Fibroblast of lung (primary cell): ENCODE data around the gene RAB31. TPM values are rescaled to one million over a fixed set of nuclear protein-coding genes. Genes with fewer than 3 reads are reported as not detected.

ENCODE experiments used
- DNase-seq, 2 donors: peaks; one replicate each; pipeline versions ENCODE4 v3.0.0 to v3.0.0-alpha.2; 2010; ENCODE audit warnings: low read depth in 2 of 2
- H2AFZ ChIP-seq: 2 replicates; pipeline ENCODE4 v1.5.1; 2012; ENCODE audit warnings: low read length, control low read depth, inconsistent platforms
- H3K27ac ChIP-seq: 2 replicates; pipeline ENCODE4 v1.5.1; 2011; ENCODE audit warnings: low read length, control low read depth; ENCODE audit not compliant: insufficient read depth
- H3K27me3 ChIP-seq: 2 replicates; pipeline ENCODE4 v1.5.1; 2011; ENCODE audit warnings: mild to moderate bottlenecking, low read length; ENCODE audit not compliant: control insufficient read depth, insufficient read depth
- H3K36me3 ChIP-seq: 2 replicates; pipeline ENCODE4 v1.5.1; 2011; ENCODE audit warnings: low read length; ENCODE audit not compliant: control insufficient read depth, insufficient read depth
- H3K4me1 ChIP-seq: 2 replicates; pipeline ENCODE4 v1.5.1; 2011; ENCODE audit warnings: low read length; ENCODE audit not compliant: control insufficient read depth, insufficient read depth; ENCODE audit errors: extremely low read depth
- H3K4me2 ChIP-seq: 2 replicates; pipeline ENCODE4 v1.5.1; 2011; ENCODE audit warnings: low read length, control low read depth; ENCODE audit not compliant: insufficient read depth; ENCODE audit errors: extremely low read depth
- H3K4me3 ChIP-seq, 4 experiments: fragments of 200-600 bp in 1 of 4; sonication (generic) in 1 of 4; replicated peaks in 1 of 4; 2 replicates each; pipeline ENCODE4 v1.5.1; 2011 to 2016; ENCODE audit warnings: low read length in 4 of 4, low read depth in 3 of 4, mild to moderate bottlenecking in 3 of 4, control low read depth in 2 of 4, inconsistent platforms in 1 of 4, mixed read lengths in 1 of 4; ENCODE audit not compliant: insufficient read depth in 1 of 4; ENCODE audit errors: control extremely low read depth in 1 of 4
- H3K79me2 ChIP-seq: 2 replicates; pipeline ENCODE4 v1.5.1; 2012; ENCODE audit warnings: mild to moderate bottlenecking, low read length, inconsistent platforms; ENCODE audit not compliant: control insufficient read depth, insufficient read depth
- H3K9ac ChIP-seq: 2 replicates; pipeline ENCODE4 v1.5.1; 2011; ENCODE audit warnings: mild to moderate bottlenecking, low read length, control low read depth; ENCODE audit not compliant: insufficient read depth
- H3K9me3 ChIP-seq: 2 replicates; pipeline ENCODE4 v1.5.1; 2012; ENCODE audit warnings: low read depth, low read length; ENCODE audit not compliant: control insufficient read depth, insufficient read depth
- H4K20me1 ChIP-seq: 2 replicates; pipeline ENCODE4 v1.5.1; 2011; ENCODE audit warnings: low read length; ENCODE audit not compliant: control insufficient read depth, insufficient read depth; ENCODE audit errors: extremely low read depth
- EZH2 ChIP-seq: IDR thresholded peaks from 2 replicates; pipeline ENCODE4 v1.5.1; 2012; ENCODE audit warnings: low read length, control low read depth, mild to moderate bottlenecking; ENCODE audit errors: missing control alignments
- polyA plus RNA-seq, 2 donors: library from polyadenylated mRNA; depleted of rRNA in 1 of 2; stranded (reverse) in 1 of 2; unstranded in 1 of 2; fragments of >200 nt; gene quantifications; 2 replicates each; pipeline ENCODE4 v1.2.1, GENCODE V29; 2011 to 2012; ENCODE audit warnings: missing spikeins in 1 of 2
- total RNA-seq: library from RNA; depleted of rRNA; stranded (reverse); fragments of >200 nt; gene quantifications from 2 replicates; pipeline ENCODE4 v1.2.1, GENCODE V29; 2014
- TF ChIP-seq, protein P1 (sequence below), 2 donors: IDR thresholded peaks in 1 of 2; conservative IDR thresholded peaks in 1 of 2; 1 replicate in 1 of 2; 2 replicates in 1 of 2; pipeline ENCODE4 v1.5.1; 2011 to 2012; ENCODE audit warnings: low read length in 2 of 2, control low read depth in 1 of 2, inconsistent platforms in 1 of 2, low read depth in 1 of 2, mild to moderate bottlenecking in 1 of 2

Gene RAB31
- total and polyA plus RNA-seq, 2 donors (not counting 1 experiment from before 2014, with no cell fraction given): 29.6 to 47.1 TPM

DNA sequence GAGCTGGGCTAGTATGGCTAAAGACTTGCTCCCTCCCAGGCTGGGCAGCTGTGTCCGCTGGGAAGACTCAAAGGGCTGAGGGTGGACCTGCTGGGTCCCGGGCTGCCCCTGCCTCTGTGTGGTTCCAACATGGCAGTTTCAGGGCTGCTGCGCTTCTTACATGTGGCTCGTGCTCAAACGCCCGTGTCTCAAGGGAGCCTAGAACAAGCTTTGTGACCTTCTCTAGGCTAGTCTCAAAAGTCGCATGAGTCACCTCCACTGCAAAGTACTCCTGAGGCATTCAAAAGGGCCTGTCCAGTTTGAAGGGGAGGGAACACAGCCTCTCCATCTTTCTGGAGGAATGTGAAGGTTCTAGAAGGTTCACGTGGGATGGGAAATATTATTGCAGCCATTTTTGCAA is 44.7 kb upstream of the RAB31 start:
- no peaks in the 10 kb centered on the region for H4K20me1 ChIP-seq
- H3K9ac ChIP-seq: no peak overlapping the region
- no peak overlapping the region for H2AFZ ChIP-seq
- H3K4me3 ChIP-seq: no peak overlapping the region
- no peak overlapping the region for H3K27ac ChIP-seq
- H3K36me3 ChIP-seq: no peaks in the 10 kb centered on the region
- H3K9me3 ChIP-seq: no peaks in the 10 kb centered on the region
- H3K79me2 ChIP-seq: no peaks in the 10 kb centered on the region
- no peak for TF ChIP-seq EZH2
- TF ChIP-seq, protein P1, sequence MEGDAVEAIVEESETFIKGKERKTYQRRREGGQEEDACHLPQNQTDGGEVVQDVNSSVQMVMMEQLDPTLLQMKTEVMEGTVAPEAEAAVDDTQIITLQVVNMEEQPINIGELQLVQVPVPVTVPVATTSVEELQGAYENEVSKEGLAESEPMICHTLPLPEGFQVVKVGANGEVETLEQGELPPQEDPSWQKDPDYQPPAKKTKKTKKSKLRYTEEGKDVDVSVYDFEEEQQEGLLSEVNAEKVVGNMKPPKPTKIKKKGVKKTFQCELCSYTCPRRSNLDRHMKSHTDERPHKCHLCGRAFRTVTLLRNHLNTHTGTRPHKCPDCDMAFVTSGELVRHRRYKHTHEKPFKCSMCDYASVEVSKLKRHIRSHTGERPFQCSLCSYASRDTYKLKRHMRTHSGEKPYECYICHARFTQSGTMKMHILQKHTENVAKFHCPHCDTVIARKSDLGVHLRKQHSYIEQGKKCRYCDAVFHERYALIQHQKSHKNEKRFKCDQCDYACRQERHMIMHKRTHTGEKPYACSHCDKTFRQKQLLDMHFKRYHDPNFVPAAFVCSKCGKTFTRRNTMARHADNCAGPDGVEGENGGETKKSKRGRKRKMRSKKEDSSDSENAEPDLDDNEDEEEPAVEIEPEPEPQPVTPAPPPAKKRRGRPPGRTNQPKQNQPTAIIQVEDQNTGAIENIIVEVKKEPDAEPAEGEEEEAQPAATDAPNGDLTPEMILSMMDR (conservative IDR thresholded peaks at IDR 0.05 in 1 of 2, IDR thresholded peaks at IDR 0.05 in 1 of 2; ENCODE audit: low read depth in 1 of 2, low read length in 2 of 2): no peak
- H3K4me2 ChIP-seq: no peak overlapping the region
- H3K4me1 ChIP-seq: no peaks in the 10 kb centered on the region
- no peak for DNase-seq
- no peaks in the 10 kb centered on the region for H3K27me3 ChIP-seq

DNA sequence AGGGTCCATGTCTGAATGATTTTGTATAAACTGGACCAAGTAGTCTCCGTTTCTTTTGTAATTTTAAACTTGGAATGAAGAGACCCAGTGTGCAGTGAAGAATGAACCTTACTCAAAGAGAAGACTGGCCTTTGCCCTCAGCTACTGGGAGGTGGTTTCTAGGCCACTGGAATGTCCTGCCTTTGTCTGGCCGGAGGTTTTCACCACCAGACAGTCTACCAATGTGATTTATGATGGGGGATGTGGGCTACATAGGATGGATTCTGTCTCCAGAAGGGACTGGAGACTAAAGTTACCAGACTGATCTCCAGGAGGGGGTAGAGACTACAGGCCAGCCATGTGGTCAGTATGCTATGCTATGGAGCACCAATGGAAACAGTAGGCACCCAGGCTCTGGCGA is 42.8 kb upstream of the RAB31 start:
- H4K20me1 ChIP-seq: no peaks in the 10 kb centered on the region
- H3K4me1 ChIP-seq: no peaks in the 10 kb centered on the region
- H3K4me3 ChIP-seq: no peak overlapping the region
- DNase-seq: peak in 1 of 2 donors; percentile 54
- no peaks in the 10 kb centered on the region for H3K79me2 ChIP-seq
- H2AFZ ChIP-seq: no peak overlapping the region
- H3K9me3 ChIP-seq: no peaks in the 10 kb centered on the region
- H3K36me3 ChIP-seq: no peaks in the 10 kb centered on the region
- no peak overlapping the region for H3K4me2 ChIP-seq
- TF ChIP-seq EZH2: no peak
- TF ChIP-seq, protein P1 (conservative IDR thresholded peaks at IDR 0.05 in 1 of 2, IDR thresholded peaks at IDR 0.05 in 1 of 2; ENCODE audit: low read depth in 1 of 2, low read length in 2 of 2): no peak
- H3K27me3 ChIP-seq: no peaks in the 10 kb centered on the region
- H3K27ac ChIP-seq: no peak overlapping the region
- H3K9ac ChIP-seq: no peak overlapping the region

DNA sequence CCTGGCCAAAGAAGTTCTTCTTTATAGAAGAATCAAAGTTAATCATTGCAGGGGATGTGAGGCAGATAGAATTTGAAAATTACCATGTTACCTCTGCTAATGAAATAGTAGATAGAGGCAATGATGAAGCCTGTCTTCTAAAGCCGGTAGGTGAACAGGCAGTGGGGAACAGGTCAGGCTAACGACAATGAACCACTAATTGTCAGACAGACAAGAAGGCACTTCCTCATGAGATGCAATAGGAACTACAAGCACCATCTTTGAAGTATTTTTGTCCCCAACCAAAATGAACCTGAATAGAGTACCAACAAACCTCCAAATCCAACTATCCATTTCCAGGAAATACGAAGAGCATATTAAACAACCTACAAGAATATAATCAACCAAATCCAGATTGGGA is 41.6 kb upstream of the RAB31 start:
- Histone ChIP-seq H3K9me3 (no peaks in the 10 kb centered on the region), H3K4me1 (no peaks in the 10 kb centered on the region), H2AFZ (no peak overlapping the region), H3K79me2 (no peaks in the 10 kb centered on the region), H3K4me3 (no peak overlapping the region), H3K27me3 (no peaks in the 10 kb centered on the region), H3K36me3 (no peaks in the 10 kb centered on the region), H3K27ac (no peak overlapping the region), H4K20me1 (no peaks in the 10 kb centered on the region), H3K9ac (no peak overlapping the region), H3K4me2 (no peak overlapping the region)
- TF ChIP-seq, protein P1 (conservative IDR thresholded peaks at IDR 0.05 in 1 of 2, IDR thresholded peaks at IDR 0.05 in 1 of 2; ENCODE audit: low read depth in 1 of 2, low read length in 2 of 2): no peak
- no peak for TF ChIP-seq EZH2
- DNase-seq: no peak
